Duodenal mucosa (tissue), 2 donors: Measurements from ENCODE around the gene PBX3.
"Not testable (repeated sequence)": the region's sequence is repeated elsewhere in the genome, so short reads cannot be mapped to it uniquely, and the experiment has no call there.

ENCODE experiments used
- H3K27ac ChIP-seq: one replicate; pipeline ENCODE4 v1.7.0; 2013; ENCODE audit warnings: low read depth, low read length
- H3K27me3 ChIP-seq, 2 donors: one replicate each; pipeline ENCODE4 v1.7.0; 2013; ENCODE audit warnings: low read length in 2 of 2, control low read depth in 1 of 2; ENCODE audit not compliant: insufficient read depth in 2 of 2, control insufficient read depth in 1 of 2
- H3K36me3 ChIP-seq, 2 donors: one replicate each; pipeline ENCODE4 v1.7.0; 2013; ENCODE audit warnings: low read length in 2 of 2, control low read depth in 1 of 2; ENCODE audit not compliant: insufficient read depth in 2 of 2, control insufficient read depth in 1 of 2
- H3K4me1 ChIP-seq, 2 donors: one replicate each; pipeline ENCODE4 v1.7.0; 2013; ENCODE audit warnings: low read length in 2 of 2, control low read depth in 1 of 2; ENCODE audit not compliant: insufficient read depth in 2 of 2, control insufficient read depth in 1 of 2
- H3K4me3 ChIP-seq, 2 donors: one replicate each; pipeline ENCODE4 v1.7.0; 2013; ENCODE audit warnings: low read length in 2 of 2, low read depth in 1 of 2
- H3K9ac ChIP-seq, 2 donors: one replicate each; pipeline ENCODE4 v1.7.0; 2013; ENCODE audit warnings: low read length in 2 of 2, low read depth in 1 of 2
- H3K9me3 ChIP-seq, 2 donors: one replicate each; pipeline ENCODE4 v1.7.0; 2013; ENCODE audit warnings: low read length in 2 of 2, control low read depth in 1 of 2; ENCODE audit not compliant: control insufficient read depth in 1 of 2

Gene PBX3

GRCh38 chr9:125816321-125816720 lies 69.1 kb downstream of the PBX3 start:
- Histone ChIP-seq H3K27me3 (no peaks in the 10 kb centered on the region), H3K9me3 (no peaks in the 10 kb centered on the region), H3K36me3 (no peaks in the 10 kb centered on the region), H3K9ac (no peak overlapping the region), H3K4me1 (no peaks in the 10 kb centered on the region), H3K4me3 (no peak overlapping the region), H3K27ac (no peak overlapping the region)

- Histone ChIP-seq H3K9me3 (no peaks in the 10 kb centered on the region), H3K27me3 (no peaks in the 10 kb centered on the region), H3K36me3 (no peaks in the 10 kb centered on the region), H3K9ac (no peak overlapping the region), H3K4me1 (peaks cover 0 to 5% of the 10 kb centered on the region in 2 donors), H3K27ac (no peak overlapping the region), H3K4me3 (no peak overlapping the region)
Measured at GRCh38 chr9:125820100-125820804, 73.1 kb downstream of the PBX3 start.

- Histone ChIP-seq H3K4me3 (no peak overlapping the region), H3K4me1 (peaks cover 0 to 11% of the 10 kb centered on the region in 2 donors), H3K27me3 (no peaks in the 10 kb centered on the region), H3K36me3 (no peaks in the 10 kb centered on the region), H3K9me3 (no peaks in the 10 kb centered on the region), H3K9ac (no peak overlapping the region), H3K27ac (no peak overlapping the region)
Measured at GRCh38 chr9:125821078-125821477, 73.9 kb downstream of the PBX3 start.

GRCh38 chr9:125822160-125822559 lies 75.0 kb downstream of the PBX3 start:
- Histone ChIP-seq H3K9me3 (no peaks in the 10 kb centered on the region), H3K4me3 (no peak overlapping the region), H3K27me3 (no peaks in the 10 kb centered on the region), H3K9ac (no peak overlapping the region), H3K27ac (no peak overlapping the region), H3K36me3 (no peaks in the 10 kb centered on the region), H3K4me1 (peaks cover 0 to 11% of the 10 kb centered on the region in 2 donors)

GRCh38 chr9:125822902-125823301 lies 75.7 kb downstream of the PBX3 start:
- Histone ChIP-seq H3K27me3 (no peaks in the 10 kb centered on the region), H3K9ac (no peak overlapping the region), H3K4me1 (peaks cover 0 to 11% of the 10 kb centered on the region in 2 donors), H3K36me3 (no peaks in the 10 kb centered on the region), H3K27ac (no peak overlapping the region), H3K4me3 (no peak overlapping the region), H3K9me3 (no peaks in the 10 kb centered on the region)

GRCh38 chr9:125823874-125824406 lies 76.8 kb downstream of the PBX3 start:
- Histone ChIP-seq H3K4me1 (peaks cover 0 to 11% of the 10 kb centered on the region in 2 donors), H3K9ac (peak overlapping the region in 1 of 2 donors; percentile 20), H3K4me3 (peak overlapping the region; percentile 38 to 49)
- H3K9me3 ChIP-seq, H3K27ac ChIP-seq, H3K27me3 ChIP-seq, H3K36me3 ChIP-seq: not testable (repeated sequence)

- Histone ChIP-seq H3K27me3 (no peaks in the 10 kb centered on the region), H3K9ac (no peak overlapping the region), H3K4me1 (peaks cover 0 to 11% of the 10 kb centered on the region in 2 donors), H3K36me3 (no peaks in the 10 kb centered on the region), H3K27ac (no peak overlapping the region), H3K9me3 (no peaks in the 10 kb centered on the region), H3K4me3 (no peak overlapping the region)
Measured at GRCh38 chr9:125825762-125826161, 78.6 kb downstream of the PBX3 start.

- Histone ChIP-seq H3K27me3 (no peaks in the 10 kb centered on the region), H3K36me3 (no peaks in the 10 kb centered on the region), H3K9ac (no peak overlapping the region), H3K27ac (no peak overlapping the region), H3K4me3 (no peak overlapping the region), H3K9me3 (no peaks in the 10 kb centered on the region), H3K4me1 (peaks cover 0 to 11% of the 10 kb centered on the region in 2 donors)
Measured at GRCh38 chr9:125826850-125827249, 79.7 kb downstream of the PBX3 start.

- Histone ChIP-seq H3K27me3 (no peaks in the 10 kb centered on the region), H3K36me3 (no peaks in the 10 kb centered on the region), H3K9ac (peak overlapping the region; percentile 28 to 59), H3K9me3 (no peaks in the 10 kb centered on the region), H3K27ac (no peak overlapping the region), H3K4me3 (peak overlapping the region; percentile 74 to 78), H3K4me1 (peaks cover 0 to 6% of the 10 kb centered on the region in 2 donors)
Measured at GRCh38 chr9:125829743-125830142, 82.6 kb downstream of the PBX3 start.

GRCh38 chr9:125831054-125831453 lies 83.9 kb downstream of the PBX3 start:
- H3K36me3 ChIP-seq = no peaks in the 10 kb centered on the region
- H3K9me3 ChIP-seq = no peaks in the 10 kb centered on the region
- no peak overlapping the region for H3K4me3 ChIP-seq
- H3K9ac ChIP-seq = no peak overlapping the region
- no peaks in the 10 kb centered on the region for H3K4me1 ChIP-seq
- H3K27ac ChIP-seq = no peak overlapping the region
- H3K27me3 ChIP-seq = no peaks in the 10 kb centered on the region
